PC-9 (cell line): ENCODE measurements around the gene IFI27L2.

Experiments
- EZH2 ChIP-seq: fragments of 200-600 bp; sonication (generic); IDR thresholded peaks from 2 replicates; pipeline ENCODE4 v1.8.0; 2017; ENCODE audit warnings: antibody characterized with exemption, low read depth
- TF ChIP-seq, protein P1 (sequence below): fragments of 200-600 bp; sonication (generic); conservative IDR thresholded peaks from 2 replicates; pipeline ENCODE4 v1.6.1; 2017; ENCODE audit warnings: mixed run types, antibody characterized with exemption, mild to moderate bottlenecking, moderate library complexity

DNA sequence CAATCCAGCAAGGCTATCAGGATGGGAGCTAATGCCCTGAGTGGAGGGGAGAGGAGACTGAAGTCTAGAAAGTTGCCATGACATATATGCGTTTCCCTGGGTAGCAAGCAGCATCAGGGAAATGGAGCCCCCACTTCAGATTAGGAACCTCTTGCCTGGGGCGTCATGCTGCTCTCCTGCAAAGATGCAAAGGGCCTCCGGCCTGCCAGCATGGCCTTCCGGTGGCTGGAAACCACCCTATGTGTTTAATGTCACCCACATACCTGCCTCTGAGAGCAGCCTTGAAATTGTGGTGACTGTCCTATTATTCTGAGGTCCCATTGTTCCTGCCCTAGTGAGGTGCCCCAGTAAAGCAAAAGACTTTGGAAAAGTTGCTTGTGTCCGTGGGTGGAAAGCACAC is 10.0 kb upstream of the IFI27L2 start:
- TF ChIP-seq, protein P1, sequence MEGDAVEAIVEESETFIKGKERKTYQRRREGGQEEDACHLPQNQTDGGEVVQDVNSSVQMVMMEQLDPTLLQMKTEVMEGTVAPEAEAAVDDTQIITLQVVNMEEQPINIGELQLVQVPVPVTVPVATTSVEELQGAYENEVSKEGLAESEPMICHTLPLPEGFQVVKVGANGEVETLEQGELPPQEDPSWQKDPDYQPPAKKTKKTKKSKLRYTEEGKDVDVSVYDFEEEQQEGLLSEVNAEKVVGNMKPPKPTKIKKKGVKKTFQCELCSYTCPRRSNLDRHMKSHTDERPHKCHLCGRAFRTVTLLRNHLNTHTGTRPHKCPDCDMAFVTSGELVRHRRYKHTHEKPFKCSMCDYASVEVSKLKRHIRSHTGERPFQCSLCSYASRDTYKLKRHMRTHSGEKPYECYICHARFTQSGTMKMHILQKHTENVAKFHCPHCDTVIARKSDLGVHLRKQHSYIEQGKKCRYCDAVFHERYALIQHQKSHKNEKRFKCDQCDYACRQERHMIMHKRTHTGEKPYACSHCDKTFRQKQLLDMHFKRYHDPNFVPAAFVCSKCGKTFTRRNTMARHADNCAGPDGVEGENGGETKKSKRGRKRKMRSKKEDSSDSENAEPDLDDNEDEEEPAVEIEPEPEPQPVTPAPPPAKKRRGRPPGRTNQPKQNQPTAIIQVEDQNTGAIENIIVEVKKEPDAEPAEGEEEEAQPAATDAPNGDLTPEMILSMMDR: no peak
- TF ChIP-seq EZH2: no peak
